GM18517 (cell line): ENCODE results near the gene DUOX1.
A peak's percentile ranks its signal among the peaks of the same experiment; 100 is the strongest.

Experiments
- ATAC-seq: cut with Tn5 transposase; IDR thresholded peaks from one replicate; pipeline ENCODE4 v1.9.1; 2021; ENCODE audit warnings: mild to moderate bottlenecking, moderate library complexity; ENCODE audit not compliant: unreplicated experiment

Gene DUOX1

GRCh38 chr15:45105586-45105985 lies 24.2 kb upstream of the DUOX1 start:
- no peak for ATAC-seq

- ATAC-seq, result no peak
Measured at GRCh38 chr15:45106002-45106790, 23.6 kb upstream of the DUOX1 start.

GRCh38 chr15:45107941-45108630 lies 21.7 kb upstream of the DUOX1 start:
- ATAC-seq, result no peak

GRCh38 chr15:45110256-45110820 lies 19.5 kb upstream of the DUOX1 start:
- no peak for ATAC-seq

GRCh38 chr15:45111390-45112142 lies 18.2 kb upstream of the DUOX1 start:
- ATAC-seq, result no peak

GRCh38 chr15:45112143-45112590 lies 17.6 kb upstream of the DUOX1 start:
- no peak for ATAC-seq

GRCh38 chr15:45112591-45113379 lies 17.0 kb upstream of the DUOX1 start:
- no peak for ATAC-seq

- ATAC-seq, result no peak
Measured at GRCh38 chr15:45113380-45113990, 16.3 kb upstream of the DUOX1 start.

- no peak for ATAC-seq
Measured at GRCh38 chr15:45114076-45114750, 15.6 kb upstream of the DUOX1 start, which contains the start of the genes DUOX2 and DUOXA2. Gene DUOX2, minus strand, starts transcription at chr15:45114172. Its CDS starts 761 bp downstream, at chr15:45113411. Gene DUOXA2, plus strand, starts transcription at chr15:45114326. Its CDS starts 280 bp downstream, at chr15:45114606.

GRCh38 chr15:45114751-45115085 lies 15.1 kb upstream of the DUOX1 start:
- ATAC-seq, result no peak

- no peak for ATAC-seq
Measured at GRCh38 chr15:45115312-45115820, 14.4 kb upstream of the DUOX1 start.

- no peak for ATAC-seq
Measured at GRCh38 chr15:45116006-45116481, 13.8 kb upstream of the DUOX1 start.

- ATAC-seq, result no peak
Measured at GRCh38 chr15:45116482-45117307, 13.1 kb upstream of the DUOX1 start.

GRCh38 chr15:45117308-45118130 lies 12.3 kb upstream of the DUOX1 start:
- ATAC-seq, result peak; percentile 21

GRCh38 chr15:45118131-45118588 lies 11.6 kb upstream of the DUOX1 start:
- ATAC-seq, result peak; percentile 91

GRCh38 chr15:45118996-45119395 lies 10.8 kb upstream of the DUOX1 start:
- ATAC-seq, result no peak
